MM.1S (cell line): ENCODE data around the gene COL26A1.
"Not testable (repeated sequence)": the region's sequence is repeated elsewhere in the genome, so short reads cannot be mapped to it uniquely, and the experiment has no call there.

ENCODE experiments used
- DNase-seq: peaks from one replicate; pipeline ENCODE4 v3.0.0-alpha.2; 2015
- H2AFZ ChIP-seq: fragments of 300-600 bp; sonication (generic); 2 replicates; pipeline ENCODE4 v1.6.0; 2016; ENCODE audit warnings: antibody characterized with exemption, low read length
- H3F3A ChIP-seq: fragments of 300-600 bp; sonication (generic); 2 replicates; pipeline ENCODE4 v1.6.1; 2016; ENCODE audit warnings: mild to moderate bottlenecking, antibody characterized with exemption, low read length, moderate library complexity, mixed read lengths; ENCODE audit not compliant: insufficient read depth
- H3K27ac ChIP-seq: fragments of 300-600 bp; sonication (generic); 2 replicates; pipeline ENCODE4 v1.5.1; 2016; ENCODE audit warnings: mild to moderate bottlenecking, low read length
- H3K27me3 ChIP-seq: fragments of 300-600 bp; sonication (generic); replicated peaks from 2 replicates; pipeline ENCODE4 v1.6.0; 2016; ENCODE audit warnings: low read length; ENCODE audit not compliant: insufficient read depth
- H3K36me3 ChIP-seq: fragments of 300-600 bp; sonication (generic); replicated peaks from 2 replicates; pipeline ENCODE4 v1.6.1; 2016; ENCODE audit warnings: mild to moderate bottlenecking, low read length, mixed read lengths; ENCODE audit not compliant: insufficient read depth
- H3K4me1 ChIP-seq: fragments of 300-600 bp; sonication (generic); 2 replicates; pipeline ENCODE4 v1.6.1; 2016; ENCODE audit warnings: low read length, mixed read lengths
- H3K4me2 ChIP-seq: fragments of 300-600 bp; sonication (generic); 2 replicates; pipeline ENCODE4 v1.6.0; 2016; ENCODE audit warnings: low read depth, low read length
- H3K4me3 ChIP-seq: fragments of 300-600 bp; sonication (generic); 2 replicates; pipeline ENCODE4 v1.5.1; 2016; ENCODE audit warnings: low read length, mixed read lengths
- H3K79me2 ChIP-seq: fragments of 300-600 bp; sonication (generic); 2 replicates; pipeline ENCODE4 v1.6.1; 2016; ENCODE audit warnings: mixed run types, low read length, mixed read lengths
- H3K9ac ChIP-seq: fragments of 300-600 bp; sonication (generic); 2 replicates; pipeline ENCODE4 v1.6.1; 2016; ENCODE audit warnings: low read length, mixed read lengths
- H3K9me2 ChIP-seq: fragments of 300-600 bp; sonication (generic); replicated peaks from 2 replicates; pipeline ENCODE4 v1.6.1; 2016; ENCODE audit warnings: mild to moderate bottlenecking, low read length, mixed read lengths; ENCODE audit not compliant: insufficient read depth
- H3K9me3 ChIP-seq: fragments of 300-600 bp; sonication (generic); replicated peaks from 2 replicates; pipeline ENCODE4 v1.6.1; 2016; ENCODE audit warnings: mild to moderate bottlenecking, low read length, mixed read lengths; ENCODE audit not compliant: insufficient read depth
- H4K20me1 ChIP-seq: fragments of 300-600 bp; sonication (generic); 2 replicates; pipeline ENCODE4 v1.6.1; 2016; ENCODE audit warnings: mild to moderate bottlenecking, low read length, moderate library complexity, mixed read lengths; ENCODE audit not compliant: insufficient read depth
- CTCF ChIP-seq: fragments of 300-600 bp; sonication (generic); IDR thresholded peaks from 2 replicates; pipeline ENCODE4 v1.5.1; 2016; ENCODE audit warnings: antibody characterized with exemption, low read length, mixed read lengths
- EZH2 ChIP-seq: fragments of 300-600 bp; sonication (generic); optimal IDR thresholded peaks from 2 replicates; pipeline ENCODE3; 2017; ENCODE audit warnings: low read depth, mild to moderate bottlenecking, antibody characterized with exemption, low read length, mixed read lengths
- EZH2phosphoT487 ChIP-seq: fragments of 300-600 bp; sonication (generic); IDR thresholded peaks from 2 replicates; pipeline ENCODE4 v1.6.1; 2018; ENCODE audit warnings: antibody characterized with exemption, low read length

COL26A1 gene

GRCh38 chr7:101604331-101604933, 241.8 kb downstream of the COL26A1 start:
- H3K4me1 ChIP-seq, result no peaks in the 10 kb centered on the region
- H3K4me3 ChIP-seq, result no peak overlapping the region
- H4K20me1 ChIP-seq, result no peaks in the 10 kb centered on the region
- no peaks in the 10 kb centered on the region for H3K36me3 ChIP-seq
- no peak overlapping the region for H3K27ac ChIP-seq
- no peak overlapping the region for H3K4me2 ChIP-seq
- no peaks in the 10 kb centered on the region for H3K9me2 ChIP-seq
- no peak overlapping the region for H3K9ac ChIP-seq
- no peaks in the 10 kb centered on the region for H3F3A ChIP-seq
- TF ChIP-seq CTCF (no peak), EZH2phosphoT487 (no peak), EZH2 (no peak)
- no peaks in the 10 kb centered on the region; the same call in 1 of the 2 replicates for H3K27me3 ChIP-seq
- H3K79me2 ChIP-seq, result no peaks in the 10 kb centered on the region
- no peak overlapping the region for H2AFZ ChIP-seq
- DNase-seq, result no peak
- no peaks in the 10 kb centered on the region for H3K9me3 ChIP-seq

DNA sequence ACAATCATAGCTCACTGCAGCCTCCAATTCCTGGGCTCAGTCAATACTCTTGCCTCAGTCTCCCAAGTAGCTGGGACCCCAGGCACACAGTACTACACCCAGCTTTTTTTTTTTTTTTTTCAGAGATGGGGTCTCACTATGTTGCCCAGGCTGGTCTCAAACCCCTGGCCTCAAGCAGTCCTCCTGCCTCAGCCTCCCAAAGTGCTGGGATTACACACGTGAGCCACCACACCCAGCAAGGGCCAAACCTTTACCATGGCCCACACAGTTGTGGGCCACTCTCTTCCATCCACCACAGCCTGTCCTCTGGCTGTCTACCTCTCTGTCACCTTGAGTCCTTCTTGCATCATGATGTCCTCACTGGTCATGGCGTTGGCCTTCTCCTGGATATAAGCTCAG, 242.3 kb downstream of the COL26A1 start:
- not testable (repeated sequence) for H3K9ac ChIP-seq, H3F3A ChIP-seq, H3K79me2 ChIP-seq, DNase-seq, H3K4me1 ChIP-seq, H3K27me3 ChIP-seq, H3K27ac ChIP-seq, H4K20me1 ChIP-seq, H2AFZ ChIP-seq, H3K9me2 ChIP-seq, H3K36me3 ChIP-seq, H3K4me3 ChIP-seq, H3K9me3 ChIP-seq, H3K4me2 ChIP-seq

DNA sequence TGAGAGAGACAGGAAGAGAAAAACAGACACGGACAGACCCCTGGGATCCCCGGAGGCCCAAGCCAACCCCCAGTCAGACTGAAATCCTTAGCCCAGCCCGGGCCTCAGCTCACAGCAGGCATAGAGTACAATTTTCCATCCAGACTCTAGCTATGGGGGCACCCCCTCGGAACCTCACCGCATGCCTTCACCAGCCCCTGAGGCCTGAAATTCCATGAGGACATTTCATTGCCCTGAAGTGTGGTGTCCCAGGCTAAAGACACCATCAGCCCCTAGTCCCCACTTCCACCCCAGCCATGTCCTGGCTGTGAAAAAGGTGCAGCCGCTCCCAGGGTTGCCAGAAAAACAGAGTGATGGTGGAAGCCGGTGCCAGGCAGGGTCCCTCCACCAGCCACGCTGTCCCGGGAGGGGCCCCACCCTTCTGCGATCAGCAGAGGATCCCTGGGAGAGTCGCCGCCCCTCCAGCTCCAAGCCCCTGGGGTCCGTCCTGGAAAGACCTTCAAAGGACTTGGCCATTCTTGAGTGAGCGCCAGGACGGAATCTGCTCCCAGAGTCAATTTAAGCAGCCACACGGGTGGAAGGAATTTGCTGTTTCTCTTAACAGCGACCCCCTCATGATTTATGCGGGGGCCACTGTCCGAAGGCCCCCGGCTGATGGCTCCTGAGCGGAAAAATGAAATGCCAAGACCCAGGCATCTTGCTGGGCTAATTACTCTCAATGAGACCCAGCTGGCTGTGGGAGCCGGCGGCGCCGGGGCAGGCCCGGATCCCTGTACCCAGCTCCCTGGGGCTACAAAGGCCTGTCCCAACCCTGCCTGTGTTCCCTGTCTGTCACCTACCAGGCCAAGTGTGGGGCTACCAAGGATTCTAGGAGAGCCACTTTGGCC, 243.2 kb downstream of the COL26A1 start:
- no peaks in the 10 kb centered on the region for H3K9me3 ChIP-seq
- DNase-seq, result no peak

More for the DNA sequence above, 243.2 kb downstream of the COL26A1 start:
- Histone ChIP-seq H3K4me1 (no peaks in the 10 kb centered on the region), H3K9ac (no peak overlapping the region), H3K27me3 (no peaks in the 10 kb centered on the region; the same call in 1 of the 2 replicates), H3K9me2 (no peaks in the 10 kb centered on the region), H4K20me1 (no peaks in the 10 kb centered on the region), H3F3A (no peaks in the 10 kb centered on the region), H3K79me2 (no peaks in the 10 kb centered on the region), H3K4me2 (no peak overlapping the region), H3K27ac (no peak overlapping the region), H3K36me3 (no peaks in the 10 kb centered on the region), H3K4me3 (no peak overlapping the region), H2AFZ (no peak overlapping the region)
- no peak for TF ChIP-seq EZH2
- no peak for TF ChIP-seq EZH2phosphoT487
- TF ChIP-seq CTCF, result no peak
